ENCODE results near the gene INVS. TPM values are rescaled to one million over a fixed set of nuclear protein-coding genes. Genes with fewer than 3 reads are reported as not detected.

INVS gene
- total RNA-seq, 4 donors from 2014 or later = 22.1 to 56.9 (median 37.3) TPM

DNA sequence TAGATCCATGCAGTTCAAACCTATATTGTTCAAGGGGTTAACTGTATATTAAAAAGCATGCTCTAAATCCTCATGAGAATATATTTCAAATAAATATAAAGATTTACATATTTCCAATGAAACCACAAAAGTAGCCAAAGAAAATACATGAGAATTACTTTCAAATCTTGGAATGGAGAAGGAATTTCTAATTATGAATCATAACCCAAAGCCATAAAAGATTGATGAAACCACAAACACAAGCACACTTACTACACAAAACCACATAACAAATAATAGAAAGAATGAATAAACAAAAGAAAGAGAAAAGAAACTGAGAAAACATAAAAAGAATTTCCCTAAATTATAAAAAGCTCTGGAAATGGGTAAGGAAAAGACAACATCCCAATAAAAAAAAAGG lies 16.3 kb upstream of the INVS start:
- TF ChIP-seq, protein P1, sequence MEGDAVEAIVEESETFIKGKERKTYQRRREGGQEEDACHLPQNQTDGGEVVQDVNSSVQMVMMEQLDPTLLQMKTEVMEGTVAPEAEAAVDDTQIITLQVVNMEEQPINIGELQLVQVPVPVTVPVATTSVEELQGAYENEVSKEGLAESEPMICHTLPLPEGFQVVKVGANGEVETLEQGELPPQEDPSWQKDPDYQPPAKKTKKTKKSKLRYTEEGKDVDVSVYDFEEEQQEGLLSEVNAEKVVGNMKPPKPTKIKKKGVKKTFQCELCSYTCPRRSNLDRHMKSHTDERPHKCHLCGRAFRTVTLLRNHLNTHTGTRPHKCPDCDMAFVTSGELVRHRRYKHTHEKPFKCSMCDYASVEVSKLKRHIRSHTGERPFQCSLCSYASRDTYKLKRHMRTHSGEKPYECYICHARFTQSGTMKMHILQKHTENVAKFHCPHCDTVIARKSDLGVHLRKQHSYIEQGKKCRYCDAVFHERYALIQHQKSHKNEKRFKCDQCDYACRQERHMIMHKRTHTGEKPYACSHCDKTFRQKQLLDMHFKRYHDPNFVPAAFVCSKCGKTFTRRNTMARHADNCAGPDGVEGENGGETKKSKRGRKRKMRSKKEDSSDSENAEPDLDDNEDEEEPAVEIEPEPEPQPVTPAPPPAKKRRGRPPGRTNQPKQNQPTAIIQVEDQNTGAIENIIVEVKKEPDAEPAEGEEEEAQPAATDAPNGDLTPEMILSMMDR (IDR thresholded peaks at IDR 0.05) = no peak
- H3K9me3 ChIP-seq = no peaks in the 10 kb centered on the region
- no peak overlapping the region for H3K4me3 ChIP-seq
- H3K27ac ChIP-seq = no peak overlapping the region
- H3K27me3 ChIP-seq = no peaks in the 10 kb centered on the region
- DNase-seq = no peak
- H3K36me3 ChIP-seq = no peaks in the 10 kb centered on the region
- peaks cover 0 to 19% (median 4%) of the 10 kb centered on the region in 4 donors for H3K4me1 ChIP-seq

DNA sequence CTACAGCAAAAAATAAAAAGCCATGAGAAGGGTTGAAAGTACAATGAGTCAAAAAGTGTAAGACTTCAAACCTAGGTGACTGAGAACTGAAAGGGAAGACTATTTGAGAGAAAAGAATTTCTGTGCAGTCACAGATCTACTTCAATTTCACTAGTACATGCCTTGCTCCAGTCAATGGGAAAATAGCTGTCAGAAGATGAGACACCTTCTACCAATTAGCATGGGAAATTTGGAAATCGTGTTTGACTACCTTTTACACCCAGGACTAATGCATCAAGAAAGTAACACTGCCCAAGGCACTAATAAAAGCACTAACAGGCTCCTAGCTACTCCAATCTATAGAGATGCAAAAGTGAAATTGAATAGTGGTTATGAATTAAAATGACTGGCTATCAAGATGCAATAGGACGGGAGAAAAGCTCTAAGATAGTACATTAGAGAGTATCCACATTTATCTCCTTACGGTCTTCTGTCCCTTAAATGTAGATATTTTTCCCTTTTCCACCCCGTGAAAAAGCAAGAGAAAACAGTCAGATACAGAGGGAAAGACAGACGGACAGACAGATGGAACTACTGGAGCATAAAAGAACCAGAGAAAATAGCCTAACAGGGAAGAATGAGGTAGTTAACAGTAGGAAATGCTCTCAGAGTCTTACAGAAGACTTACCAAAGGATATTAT lies 15.5 kb upstream of the INVS start:
- TF ChIP-seq POLR2A (IDR thresholded peaks at IDR 0.05) = no peak
- TF ChIP-seq, protein P1 (IDR thresholded peaks at IDR 0.05) = no peak
- H3K4me1 ChIP-seq = peaks cover 0 to 19% (median 4%) of the 10 kb centered on the region in 4 donors
- H3K9me3 ChIP-seq = no peaks in the 10 kb centered on the region
- no peaks in the 10 kb centered on the region for H3K27me3 ChIP-seq
- no peaks in the 10 kb centered on the region for H3K36me3 ChIP-seq
- no peak for DNase-seq
- peak overlapping the region in 1 of 4 donors; percentile 4 for H3K4me3 ChIP-seq
- H3K27ac ChIP-seq = peak overlapping the region in 1 of 4 donors; percentile 43

DNA sequence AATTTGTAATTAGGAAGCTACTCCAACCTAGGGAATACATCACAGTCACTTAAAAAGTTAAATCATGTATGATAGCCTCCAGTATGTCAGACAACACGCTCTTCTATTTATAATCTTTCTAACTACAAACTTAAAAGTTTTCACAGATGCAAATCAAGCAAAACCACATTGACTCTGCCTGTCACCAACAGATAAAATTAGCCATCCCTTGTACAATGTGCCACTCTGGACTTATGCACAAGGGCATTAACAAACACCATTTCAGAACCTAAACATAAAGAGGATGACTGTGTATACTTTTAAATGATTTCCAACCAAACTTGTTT lies 15.0 kb upstream of the INVS start:
- no peak for TF ChIP-seq POLR2A (IDR thresholded peaks at IDR 0.05)
- TF ChIP-seq, protein P1 (IDR thresholded peaks at IDR 0.05) = no peak

DNA sequence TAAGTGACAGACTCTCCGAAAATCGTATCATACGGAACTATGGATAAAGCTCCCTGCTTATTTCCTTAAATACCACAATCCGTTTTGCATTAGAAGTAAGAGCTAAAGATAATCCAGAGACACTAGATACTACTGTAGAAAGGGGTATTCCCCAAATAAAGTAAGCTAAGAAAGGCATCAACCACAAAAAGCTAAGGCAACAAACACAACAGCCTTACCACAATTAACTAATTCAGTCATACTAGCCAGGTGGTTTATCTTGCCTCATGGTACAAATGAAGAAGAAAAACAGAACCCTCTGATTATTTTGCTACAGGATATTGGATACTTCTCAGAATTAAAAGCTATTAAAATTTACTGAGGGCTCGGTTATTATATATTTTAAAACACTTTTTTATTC lies 14.3 kb upstream of the INVS start:
- DNase-seq = no peak
- Histone ChIP-seq H3K27ac (peak overlapping the region in 1 of 4 donors; percentile 43), H3K4me1 (peaks cover 0 to 19% (median 3%) of the 10 kb centered on the region in 4 donors), H3K4me3 (no peak overlapping the region), H3K36me3 (no peaks in the 10 kb centered on the region), H3K27me3 (no peaks in the 10 kb centered on the region), H3K9me3 (no peaks in the 10 kb centered on the region)
- TF ChIP-seq POLR2A (IDR thresholded peaks at IDR 0.05) = no peak
- TF ChIP-seq, protein P1 (IDR thresholded peaks at IDR 0.05) = no peak

More for the DNA sequence above, 15.0 kb upstream of the INVS start:
- Histone ChIP-seq H3K4me3 (no peak overlapping the region), H3K9me3 (no peaks in the 10 kb centered on the region), H3K4me1 (peaks cover 0 to 19% (median 4%) of the 10 kb centered on the region in 4 donors), H3K27me3 (no peaks in the 10 kb centered on the region), H3K27ac (peak overlapping the region in 1 of 4 donors; percentile 43), H3K36me3 (no peaks in the 10 kb centered on the region)
- no peak for DNase-seq

DNA sequence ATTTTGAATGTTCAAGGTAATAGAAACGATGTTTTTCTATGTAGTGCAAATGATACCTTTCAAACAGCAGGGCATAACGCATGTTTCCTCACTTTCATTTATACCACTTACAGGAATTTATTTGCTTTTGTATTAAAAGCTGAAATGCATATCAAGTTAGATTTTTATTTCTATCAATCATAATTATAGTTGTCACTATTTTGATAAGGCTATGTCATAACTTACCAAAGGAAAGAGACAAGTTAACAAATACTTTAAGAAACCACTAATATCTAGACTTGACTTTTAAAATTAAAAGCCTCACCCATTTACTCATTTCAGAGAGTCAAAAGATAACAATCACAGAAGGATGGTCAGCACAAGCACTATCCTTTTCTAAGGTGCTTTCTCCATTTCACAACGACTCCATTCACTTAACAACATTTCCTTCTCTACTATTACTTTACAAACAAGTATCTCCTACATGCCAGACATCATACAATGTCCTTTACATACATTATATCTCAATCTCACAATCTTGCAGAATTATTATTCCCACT lies 12.9 kb upstream of the INVS start:
- Histone ChIP-seq H3K27ac (no peak overlapping the region), H3K4me1 (peaks cover 0 to 19% (median 2%) of the 10 kb centered on the region in 4 donors), H3K36me3 (no peaks in the 10 kb centered on the region), H3K4me3 (no peak overlapping the region), H3K9me3 (no peaks in the 10 kb centered on the region), H3K27me3 (no peaks in the 10 kb centered on the region)
- TF ChIP-seq, protein P1 (IDR thresholded peaks at IDR 0.05) = no peak
- no peak for TF ChIP-seq POLR2A (IDR thresholded peaks at IDR 0.05)
- no peak for DNase-seq
